CD4-positive, alpha-beta T cell (primary cell): Measurements from ENCODE around the gene EGFL8. TPM values are rescaled to one million over a fixed set of nuclear protein-coding genes. Genes with fewer than 3 reads are reported as not detected.

Experiments used
- ATAC-seq: fragments of 200-7000 bp; cut with Tn5 transposase; one replicate; pipeline ENCODE4 v1.10.0; 2022; ENCODE audit warnings: mild to moderate bottlenecking; ENCODE audit not compliant: poor library complexity
- CTCF ChIA-PET: fragments of 350-600 bp; sonication (Branson Sonifier 250); formaldehyde crosslinking; loops from one replicate; lab custom pipeline; 2021; ENCODE audit warnings: antibody characterized with exemption, inconsistent platforms; lab: Charles Lee
- POLR2A ChIA-PET: fragments of 350-600 bp; sonication (Branson Sonifier 250); formaldehyde crosslinking; loops from one replicate; lab custom pipeline; 2021; ENCODE audit warnings: antibody characterized with exemption, inconsistent platforms; lab: Charles Lee
- DNase-seq, 14 experiments: peaks; one replicate each; pipeline ENCODE4 v3.0.0-alpha.2; 2013 to 2020; ENCODE audit warnings: mixed read lengths in 2 of 14
- H3K27ac ChIP-seq, 2 donors: one replicate each; pipeline versions ENCODE4 v1.5.1 to v1.7.0; 2013; ENCODE audit warnings: low read length in 2 of 2, low read depth in 1 of 2, mild to moderate bottlenecking in 1 of 2
- H3K27me3 ChIP-seq, 2 experiments: 1 replicate in 1 of 2; 2 replicates in 1 of 2; pipeline versions ENCODE4 v1.6.1 to v1.7.0; 2013; ENCODE audit warnings: low read length in 2 of 2, control low read depth in 1 of 2, mild to moderate bottlenecking in 1 of 2, moderate library complexity in 1 of 2; ENCODE audit not compliant: insufficient read depth in 2 of 2, control insufficient read depth in 1 of 2
- H3K36me3 ChIP-seq: one replicate; pipeline ENCODE4 v1.6.1; 2013; ENCODE audit warnings: low read length, control low read depth; ENCODE audit not compliant: insufficient read depth
- H3K4me1 ChIP-seq: one replicate; pipeline ENCODE4 v1.6.1; 2013; ENCODE audit warnings: low read length, control low read depth; ENCODE audit not compliant: insufficient read depth
- H3K4me3 ChIP-seq: one replicate; pipeline ENCODE4 v1.5.1; 2013; ENCODE audit warnings: mild to moderate bottlenecking, low read length, moderate library complexity
- H3K9me3 ChIP-seq, 2 experiments: 1 replicate in 1 of 2; 2 replicates in 1 of 2; pipeline versions ENCODE4 v1.6.1 to v1.7.0; 2013; ENCODE audit warnings: low read length in 2 of 2, mild to moderate bottlenecking in 2 of 2, control low read depth in 1 of 2, moderate library complexity in 1 of 2; ENCODE audit not compliant: control insufficient read depth in 1 of 2, insufficient read depth in 1 of 2
- H3K27ac Mint-ChIP-seq: one replicate; pipeline ENCODE4 v1.8.0; 2020; ENCODE audit warnings: mixed read lengths
- H3K27me3 Mint-ChIP-seq: one replicate; pipeline ENCODE4 v1.8.0; 2021; ENCODE audit warnings: mixed read lengths
- H3K36me3 Mint-ChIP-seq: one replicate; pipeline ENCODE4 v1.8.0; 2021; ENCODE audit warnings: low read depth, mixed read lengths
- H3K4me1 Mint-ChIP-seq: one replicate; pipeline ENCODE4 v1.8.0; 2021; ENCODE audit warnings: low read depth, mixed read lengths
- H3K4me3 Mint-ChIP-seq: one replicate; pipeline ENCODE4 v1.8.0; 2020; ENCODE audit warnings: mild to moderate bottlenecking, mixed read lengths
- H3K9me3 Mint-ChIP-seq: one replicate; pipeline ENCODE4 v1.8.0; 2020; ENCODE audit warnings: mixed read lengths
- intact Hi-C, 2 experiments: fragments of 100-400 bp; cut with DNase I in 1 of 2; cut with micrococcal nuclease in 1 of 2; formaldehyde crosslinking; loops; one replicate each; pipeline versions ENCODE4 v1.15.1 to v1.9.0; 2023 to 2025; cut with DNase I, micrococcal nuclease
- total RNA-seq, 174 experiments: library from RNA in 2 of 174; stranded (reverse) in 2 of 174; gene quantifications; one replicate each; pipeline ENCODE4 v1.2.3 and lab custom pipeline; 2021 to 2026
- TF ChIP-seq, protein P1 (sequence below): fragments of 200-600 bp; IDR thresholded peaks from one replicate; pipeline ENCODE4 v1.8.0; 2022; ENCODE audit warnings: antibody characterized with exemption, mild to moderate bottlenecking

The EGFL8 gene
- total RNA-seq, 2 experiments from 2014 or later, result 13.1 to 13.8 TPM

DNA sequence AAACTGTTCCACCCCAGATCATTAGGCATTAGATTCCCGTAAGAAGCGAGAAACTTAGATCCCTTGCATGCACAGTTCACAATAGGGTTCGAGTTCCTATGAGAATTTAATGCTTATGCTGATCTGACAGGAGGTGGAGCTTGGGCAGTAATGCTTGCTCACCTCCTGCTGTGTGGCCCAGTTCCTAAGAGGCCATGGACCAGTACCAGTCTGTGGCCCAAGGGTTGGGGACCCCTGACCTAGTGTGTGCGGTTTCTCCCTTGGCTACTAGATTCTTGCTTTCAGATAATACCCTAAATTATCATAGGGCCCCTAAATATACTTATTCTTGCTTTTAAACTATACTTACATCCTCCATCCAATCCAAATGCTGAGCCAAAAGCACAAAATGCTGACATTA lies 30.0 kb downstream of the EGFL8 start:
- CTCF ChIA-PET, result interaction anchor here (1.5 to 1.8 kb wide), 2 partner anchors 17 to 40 kb away, joined by 8 to 14 read pairs; partner anchors contain the start of genes AGPAT1 and RNF5
- TF ChIP-seq, protein P1, sequence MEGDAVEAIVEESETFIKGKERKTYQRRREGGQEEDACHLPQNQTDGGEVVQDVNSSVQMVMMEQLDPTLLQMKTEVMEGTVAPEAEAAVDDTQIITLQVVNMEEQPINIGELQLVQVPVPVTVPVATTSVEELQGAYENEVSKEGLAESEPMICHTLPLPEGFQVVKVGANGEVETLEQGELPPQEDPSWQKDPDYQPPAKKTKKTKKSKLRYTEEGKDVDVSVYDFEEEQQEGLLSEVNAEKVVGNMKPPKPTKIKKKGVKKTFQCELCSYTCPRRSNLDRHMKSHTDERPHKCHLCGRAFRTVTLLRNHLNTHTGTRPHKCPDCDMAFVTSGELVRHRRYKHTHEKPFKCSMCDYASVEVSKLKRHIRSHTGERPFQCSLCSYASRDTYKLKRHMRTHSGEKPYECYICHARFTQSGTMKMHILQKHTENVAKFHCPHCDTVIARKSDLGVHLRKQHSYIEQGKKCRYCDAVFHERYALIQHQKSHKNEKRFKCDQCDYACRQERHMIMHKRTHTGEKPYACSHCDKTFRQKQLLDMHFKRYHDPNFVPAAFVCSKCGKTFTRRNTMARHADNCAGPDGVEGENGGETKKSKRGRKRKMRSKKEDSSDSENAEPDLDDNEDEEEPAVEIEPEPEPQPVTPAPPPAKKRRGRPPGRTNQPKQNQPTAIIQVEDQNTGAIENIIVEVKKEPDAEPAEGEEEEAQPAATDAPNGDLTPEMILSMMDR, result no peak

DNA sequence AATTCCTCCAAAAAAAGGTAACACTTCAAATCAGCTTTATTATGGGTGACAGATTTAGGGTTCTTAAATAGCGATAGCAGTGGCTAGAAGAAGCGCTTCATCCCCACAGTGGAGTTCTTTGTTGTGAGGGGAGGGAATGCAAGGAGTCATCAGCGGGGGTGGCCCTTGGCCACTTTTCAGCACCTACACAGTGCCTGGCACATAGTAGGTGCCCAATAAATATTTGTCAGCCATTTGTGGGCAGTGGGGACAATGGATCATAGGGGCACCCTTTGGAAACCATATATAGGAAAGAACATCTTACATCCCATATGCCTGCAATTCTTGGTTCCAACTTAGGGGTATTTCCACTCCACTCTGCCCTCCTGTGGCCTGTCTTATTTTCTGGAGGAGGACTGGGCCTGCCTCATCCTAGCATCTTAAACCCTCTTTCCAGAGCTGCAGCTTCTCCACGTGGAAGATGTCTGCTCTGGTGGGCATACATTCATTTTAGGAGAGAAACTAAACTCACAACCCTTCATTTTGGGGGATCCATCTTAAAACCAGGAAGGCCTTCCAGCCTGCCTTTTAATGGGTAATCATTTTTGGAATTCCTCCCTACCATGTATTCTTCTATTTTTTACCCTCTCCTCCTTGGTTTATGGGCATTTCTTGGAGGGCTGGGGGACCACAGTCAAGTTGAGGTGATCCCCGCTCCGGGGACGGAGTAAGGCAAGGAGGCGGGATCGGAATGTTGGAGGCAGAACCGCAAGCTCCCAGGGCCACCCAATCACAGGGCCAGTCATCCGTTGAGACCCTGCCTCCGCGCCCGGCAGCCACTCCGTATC lies 30.6 kb downstream of the EGFL8 start:
- Histone ChIP-seq H3K36me3 (peaks cover 9% of the 10 kb centered on the region), H3K9me3 (no peaks in the 10 kb centered on the region), H3K27ac (peak overlapping the region; percentile 58 to 87), H3K4me1 (peaks cover 52% of the 10 kb centered on the region), H3K27me3 (no peaks in the 10 kb centered on the region), H3K4me3 (peak overlapping the region; percentile 100)
- H3K4me3 Mint-ChIP-seq, result peak overlapping the region; percentile 99
- peaks cover 48% of the 10 kb centered on the region for H3K4me1 Mint-ChIP-seq
- POLR2A ChIA-PET, result interaction anchor here (0.6 to 12.1 kb wide), 23 partner anchors 9 to 1580 kb away, joined by 3 to 242 read pairs (median 4); partner anchors contain the start of genes AGPAT1, ATF6B, DXO and FKBPL
- CTCF ChIA-PET, result interaction anchor here (0.6 to 1.8 kb wide), 10 partner anchors 13 to 76 kb away, joined by 3 to 14 read pairs (median 5); partner anchors contain the start of genes AGPAT1, FKBPL, PRRT1 and RNF5
- intact Hi-C loops, result loop anchor here (1.0 to 10.0 kb wide), 12 partner anchors 17 to 1980 kb away; partner anchors contain the start of genes AGPAT1 (in 1 of the 2), BRD2 (in 1 of the 2), C6orf47 (in 1 of the 2) and CSNK2B (in 1 of the 2)
- H3K27me3 Mint-ChIP-seq, result no peaks in the 10 kb centered on the region
- H3K36me3 Mint-ChIP-seq, result peaks cover 36% of the 10 kb centered on the region
- no peaks in the 10 kb centered on the region for H3K9me3 Mint-ChIP-seq
- peak in 4 of 14 experiments; percentile 41 to 73 (median 60) for DNase-seq
- peak overlapping the region; percentile 96 for H3K27ac Mint-ChIP-seq
- TF ChIP-seq, protein P1, result peak; percentile 44
- ATAC-seq, result peak; percentile 4

More for the DNA sequence above, 30.0 kb downstream of the EGFL8 start:
- Mint-ChIP-seq H3K9me3 (no peaks in the 10 kb centered on the region), H3K4me3 (peak overlapping the region; percentile 99), H3K4me1 (peaks cover 48% of the 10 kb centered on the region), H3K27me3 (no peaks in the 10 kb centered on the region), H3K36me3 (peaks cover 39% of the 10 kb centered on the region), H3K27ac (peak overlapping the region; percentile 96)
- H3K4me1 ChIP-seq, result peaks cover 54% of the 10 kb centered on the region
- ATAC-seq (no peak), DNase-seq (peak in 1 of 14 experiments; percentile 31)
- POLR2A ChIA-PET, result interaction anchor here (1.5 to 12.1 kb wide), 3 partner anchors 15 to 1077 kb away, joined by 7 to 242 read pairs (median 8); partner anchors contain the start of genes AGPAT1, FKBPL, RNF5 and RPS18
- peak overlapping the region; percentile 58 to 87 for H3K27ac ChIP-seq
- H3K36me3 ChIP-seq, result peaks cover 9% of the 10 kb centered on the region
- intact Hi-C loops, result loop anchor here (2.0 to 10.0 kb wide), 6 partner anchors 47 to 1980 kb away; partner anchors contain the start of genes C6orf47 (in 1 of the 2), CSNK2B (in 1 of the 2), EHMT2 (in 1 of the 2) and GPANK1 (in 1 of the 2)
- H3K9me3 ChIP-seq, result no peaks in the 10 kb centered on the region
- no peaks in the 10 kb centered on the region for H3K27me3 ChIP-seq
- no peak overlapping the region for H3K4me3 ChIP-seq

DNA sequence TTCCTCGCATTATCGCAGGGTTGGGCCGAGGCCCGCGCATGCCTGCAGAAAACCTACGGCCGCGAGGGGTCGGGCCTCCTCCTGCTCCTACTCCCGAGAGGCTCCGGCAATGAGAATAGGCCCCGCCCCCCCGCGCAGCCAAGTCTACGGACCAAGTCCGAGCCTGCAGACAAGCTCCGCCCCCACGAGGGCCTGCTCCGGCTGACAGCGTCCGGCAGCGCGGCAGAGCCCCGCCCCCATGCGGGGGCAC lies 31.2 kb downstream of the EGFL8 start:
- Mint-ChIP-seq H3K36me3 (peaks cover 30% of the 10 kb centered on the region), H3K9me3 (no peaks in the 10 kb centered on the region), H3K27me3 (no peaks in the 10 kb centered on the region), H3K4me3 (peak overlapping the region; percentile 99), H3K4me1 (peaks cover 48% of the 10 kb centered on the region), H3K27ac (peak overlapping the region; percentile 96)
- Histone ChIP-seq H3K4me3 (peak overlapping the region; percentile 100), H3K27ac (peak overlapping the region; percentile 87 to 100), H3K36me3 (peaks cover 9% of the 10 kb centered on the region), H3K9me3 (no peaks in the 10 kb centered on the region), H3K27me3 (no peaks in the 10 kb centered on the region), H3K4me1 (peaks cover 52% of the 10 kb centered on the region)
- peak; percentile 82 for ATAC-seq
- DNase-seq, result peak in 13 of 14 experiments; percentile 97 to 100 (median 100)
- POLR2A ChIA-PET, result interaction anchor here (0.6 to 12.1 kb wide), 23 partner anchors 9 to 1581 kb away, joined by 3 to 242 read pairs (median 4); partner anchors contain the start of genes AGPAT1, ATF6B, DXO and FKBPL
- intact Hi-C loops, result loop anchor here (1.0 to 10.0 kb wide), 10 partner anchors 17 to 1981 kb away; partner anchors contain the start of genes AGPAT1 (in 1 of the 2), BRD2 (in 1 of the 2), C6orf47 (in 1 of the 2) and CSNK2B (in 1 of the 2)
- CTCF ChIA-PET, result interaction anchor here (0.6 to 1.8 kb wide), 10 partner anchors 12 to 77 kb away, joined by 3 to 14 read pairs (median 5); partner anchors contain the start of genes AGPAT1, FKBPL, PRRT1 and RNF5
- TF ChIP-seq, protein P1, result peak; percentile 31
